Measurements from ENCODE around the gene PPP1R17.

DNA sequence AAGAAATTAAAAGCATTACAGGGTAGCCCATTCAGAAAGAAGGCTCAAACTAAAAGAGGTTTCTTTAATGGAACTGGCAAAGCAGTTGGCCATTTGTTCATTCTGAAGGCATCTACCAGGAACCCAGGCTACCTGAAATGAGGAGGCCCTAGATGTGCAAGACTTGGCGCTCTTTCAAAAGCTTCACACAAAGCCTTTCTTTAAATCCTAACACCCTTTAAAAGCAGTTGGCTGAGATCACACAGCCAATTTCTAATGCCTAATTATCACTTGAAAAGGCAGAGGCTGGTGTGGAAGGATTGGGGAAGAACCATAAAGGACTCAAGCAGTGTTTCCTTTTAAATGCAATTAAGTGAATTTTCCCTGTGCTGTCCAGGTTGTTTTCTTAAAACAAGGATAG is 23.2 kb downstream of the PPP1R17 start:
- TF ChIP-seq, protein P1, sequence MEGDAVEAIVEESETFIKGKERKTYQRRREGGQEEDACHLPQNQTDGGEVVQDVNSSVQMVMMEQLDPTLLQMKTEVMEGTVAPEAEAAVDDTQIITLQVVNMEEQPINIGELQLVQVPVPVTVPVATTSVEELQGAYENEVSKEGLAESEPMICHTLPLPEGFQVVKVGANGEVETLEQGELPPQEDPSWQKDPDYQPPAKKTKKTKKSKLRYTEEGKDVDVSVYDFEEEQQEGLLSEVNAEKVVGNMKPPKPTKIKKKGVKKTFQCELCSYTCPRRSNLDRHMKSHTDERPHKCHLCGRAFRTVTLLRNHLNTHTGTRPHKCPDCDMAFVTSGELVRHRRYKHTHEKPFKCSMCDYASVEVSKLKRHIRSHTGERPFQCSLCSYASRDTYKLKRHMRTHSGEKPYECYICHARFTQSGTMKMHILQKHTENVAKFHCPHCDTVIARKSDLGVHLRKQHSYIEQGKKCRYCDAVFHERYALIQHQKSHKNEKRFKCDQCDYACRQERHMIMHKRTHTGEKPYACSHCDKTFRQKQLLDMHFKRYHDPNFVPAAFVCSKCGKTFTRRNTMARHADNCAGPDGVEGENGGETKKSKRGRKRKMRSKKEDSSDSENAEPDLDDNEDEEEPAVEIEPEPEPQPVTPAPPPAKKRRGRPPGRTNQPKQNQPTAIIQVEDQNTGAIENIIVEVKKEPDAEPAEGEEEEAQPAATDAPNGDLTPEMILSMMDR (IDR thresholded peaks at IDR 0.05) = no peak
- no peak for TF ChIP-seq POLR2A (IDR thresholded peaks at IDR 0.05)
- TF ChIP-seq EP300 (IDR thresholded peaks at IDR 0.05) = no peak

Measured in gastroesophageal sphincter (tissue), 3 donors.